CD4-positive, alpha-beta T cell treated with Interleukin-6 for 4 hours (primary cell): Measurements from ENCODE around the gene MBNL2.

Experiments
- DNase-seq: peaks from one replicate; pipeline ENCODE4 v3.0.0-alpha.2; 2020; ENCODE audit warnings: mixed read lengths

MBNL2 gene

GRCh38 chr13:97356592-97356991 lies 134.5 kb downstream of the MBNL2 start:
- DNase-seq, result no peak

DNA sequence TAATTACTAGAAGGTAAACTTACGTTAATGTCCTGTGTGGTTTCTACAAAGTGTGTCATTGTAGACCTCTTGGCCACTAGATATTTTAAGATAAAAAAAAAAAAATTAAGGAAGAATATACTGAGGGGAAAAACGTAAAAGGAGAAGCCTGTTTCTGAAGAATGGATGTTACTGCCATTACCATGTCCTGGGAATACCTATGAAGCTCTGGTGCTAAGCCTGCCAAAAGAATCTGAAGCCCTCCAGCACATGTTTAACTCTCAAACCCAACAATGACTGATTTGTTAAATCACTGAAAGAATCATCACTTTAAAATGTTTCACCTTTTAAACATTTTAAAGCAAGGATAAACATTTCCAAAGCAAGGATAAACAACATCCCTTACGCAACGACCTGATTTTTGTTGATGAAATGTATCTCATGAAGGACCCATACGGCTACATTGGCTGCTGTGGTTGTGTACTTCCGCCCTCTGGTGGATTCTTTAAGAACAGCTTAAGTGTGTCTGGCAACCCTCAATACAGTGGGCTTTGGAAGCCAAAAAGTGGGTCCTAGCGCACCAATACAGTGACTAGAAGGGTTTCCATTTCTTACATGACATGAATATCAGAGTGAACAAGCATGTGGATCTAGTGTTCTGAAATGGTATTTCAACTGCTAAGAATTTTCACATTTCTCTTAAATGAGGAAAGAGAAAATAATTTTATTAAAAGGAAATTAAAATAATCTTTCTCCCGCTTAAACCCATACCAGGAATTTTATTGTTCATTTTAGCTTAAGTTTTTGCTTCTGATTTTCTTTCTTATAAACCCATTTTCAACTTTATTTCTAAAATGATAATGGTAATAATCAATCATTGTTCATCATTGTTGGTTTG lies 137.3 kb downstream of the MBNL2 start:
- DNase-seq, result peak; percentile 48

- DNase-seq, result no peak
Observed at GRCh38 chr13:97360610-97361009, 138.5 kb downstream of the MBNL2 start.

GRCh38 chr13:97364031-97364430 lies 141.9 kb downstream of the MBNL2 start:
- DNase-seq, result no peak

DNA sequence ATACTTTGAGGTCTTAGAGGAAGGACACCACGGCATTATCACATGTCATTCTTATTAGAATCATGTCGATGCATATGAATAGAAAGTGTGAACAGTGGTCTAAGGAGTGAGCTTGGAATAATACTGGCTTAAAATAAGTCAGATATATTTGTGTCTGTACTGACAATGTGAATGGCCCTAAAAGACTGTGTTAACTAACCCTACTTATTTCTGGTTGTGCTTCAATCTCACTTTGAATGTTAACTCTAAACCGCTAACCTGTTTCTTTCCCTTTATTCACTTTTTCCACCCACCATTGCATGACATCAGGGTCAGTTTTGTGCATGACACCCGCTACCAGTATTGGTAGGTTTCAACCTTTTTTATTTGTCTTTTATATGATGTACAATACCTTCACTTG lies 142.7 kb downstream of the MBNL2 start:
- DNase-seq, result no peak

DNA sequence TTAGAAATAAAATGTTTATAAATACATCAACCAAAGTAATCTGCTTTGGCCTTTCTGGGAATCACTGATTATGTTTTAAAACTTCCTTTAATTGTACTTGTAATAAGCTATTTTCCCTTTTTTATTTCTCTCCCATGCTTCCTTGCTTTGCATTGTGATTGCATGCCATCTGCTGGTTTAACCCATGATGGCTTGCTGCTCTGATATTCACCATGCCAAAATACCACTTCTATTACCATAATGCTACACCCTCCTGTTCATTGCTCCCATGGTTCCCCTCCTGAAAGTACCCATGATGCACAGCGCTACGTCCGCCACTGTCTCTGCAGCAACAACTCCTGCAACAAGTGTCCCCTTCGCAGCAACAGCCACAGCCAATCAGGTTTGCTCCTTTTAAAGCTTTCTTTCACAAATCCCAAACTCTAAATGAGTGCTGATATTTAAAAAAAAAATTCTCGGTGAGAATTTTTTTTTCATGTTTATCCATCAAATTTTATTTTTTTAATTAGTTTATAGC lies 144.1 kb downstream of the MBNL2 start:
- DNase-seq, result no peak

GRCh38 chr13:97367016-97367822 lies 145.1 kb downstream of the MBNL2 start:
- DNase-seq, result no peak

DNA sequence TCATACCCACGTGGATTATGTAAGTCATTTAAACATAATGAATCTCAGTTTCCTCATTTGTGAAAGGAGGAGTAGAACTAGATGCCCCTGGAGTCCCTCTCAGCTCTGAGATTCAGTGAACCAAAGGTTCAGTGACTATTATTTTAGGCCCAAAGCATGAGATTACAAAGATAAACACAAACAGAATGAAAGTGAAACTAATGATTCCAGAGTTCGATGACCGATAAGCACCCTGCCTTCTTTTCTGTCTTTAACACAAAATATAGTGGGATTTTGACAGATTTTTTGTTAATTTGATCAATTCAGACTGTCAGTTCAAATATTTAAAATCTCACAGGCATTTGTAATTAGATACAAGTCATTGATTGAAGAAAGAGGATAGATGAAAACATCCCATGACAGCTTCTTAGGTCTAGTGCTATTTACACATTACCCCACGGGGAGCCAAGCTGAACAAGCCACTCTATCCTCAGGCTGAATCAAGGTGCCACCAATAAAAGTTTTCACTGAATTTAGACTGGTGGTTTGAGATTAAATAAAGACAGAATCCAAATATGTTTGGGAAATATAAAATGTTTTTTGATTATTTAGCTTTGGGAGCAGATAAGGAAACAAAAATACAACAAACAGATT lies 147.2 kb downstream of the MBNL2 start:
- no peak for DNase-seq

- DNase-seq, result no peak
Observed at GRCh38 chr13:97371486-97372109, 149.5 kb downstream of the MBNL2 start.

DNA sequence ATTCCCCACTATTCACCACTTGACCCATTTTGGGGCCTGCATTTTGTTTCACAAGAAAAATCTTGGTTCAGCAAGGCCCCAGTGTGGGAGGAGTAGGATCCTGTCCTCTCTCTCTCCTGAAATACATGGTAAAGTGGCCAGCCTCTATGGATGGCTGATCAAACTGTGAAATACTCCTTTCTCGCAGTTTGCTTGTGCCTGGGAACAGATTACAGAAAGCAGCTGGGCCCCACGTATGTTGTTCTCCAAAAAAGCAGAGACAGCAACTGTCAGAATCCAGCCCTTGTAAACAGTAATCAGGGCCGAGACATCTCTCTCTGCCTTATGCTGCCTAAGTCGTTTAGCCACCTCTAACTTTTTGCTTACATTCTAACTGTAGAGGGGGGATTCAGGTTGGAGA lies 150.8 kb downstream of the MBNL2 start:
- no peak for DNase-seq

DNA sequence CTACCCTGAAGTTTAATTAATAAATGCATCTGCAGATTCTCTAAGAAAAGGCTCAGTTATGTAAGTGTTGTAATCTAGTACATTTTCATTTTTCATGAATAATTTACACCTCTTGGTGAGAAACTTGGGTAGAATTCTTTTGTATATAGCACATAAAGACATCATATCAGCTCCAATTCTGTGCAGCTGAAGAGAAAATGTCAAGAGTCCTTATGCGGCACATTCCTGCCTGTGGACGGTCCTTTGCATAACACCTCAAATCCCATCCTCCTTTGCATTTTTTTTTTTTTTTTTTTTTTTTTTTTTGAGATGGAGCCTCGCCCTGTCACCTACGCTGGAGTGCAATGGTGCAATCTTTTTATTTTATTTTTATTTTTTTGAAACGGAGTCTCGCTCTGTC lies 151.7 kb downstream of the MBNL2 start:
- DNase-seq, result no peak

DNA sequence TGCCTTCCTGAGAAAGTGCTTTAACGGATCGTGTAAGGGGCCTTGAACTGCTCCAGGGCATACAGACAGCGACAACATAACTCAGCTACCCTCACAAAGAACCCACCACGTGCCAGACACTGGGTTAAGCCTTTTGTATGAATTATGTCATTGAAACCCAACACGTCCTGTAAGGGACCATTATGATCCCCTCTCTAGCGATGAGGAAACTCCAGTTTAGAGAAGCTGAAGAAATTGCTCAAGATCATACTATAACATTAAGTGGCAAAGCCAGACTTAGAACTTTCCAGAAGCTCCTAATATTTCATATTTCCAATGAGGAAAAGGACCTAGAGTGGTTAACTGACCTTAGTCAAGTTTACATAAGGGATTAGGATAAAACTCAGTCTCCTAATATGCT lies 154.8 kb downstream of the MBNL2 start:
- no peak for DNase-seq

GRCh38 chr13:97379386-97379785 lies 157.3 kb downstream of the MBNL2 start:
- DNase-seq, result no peak

DNA sequence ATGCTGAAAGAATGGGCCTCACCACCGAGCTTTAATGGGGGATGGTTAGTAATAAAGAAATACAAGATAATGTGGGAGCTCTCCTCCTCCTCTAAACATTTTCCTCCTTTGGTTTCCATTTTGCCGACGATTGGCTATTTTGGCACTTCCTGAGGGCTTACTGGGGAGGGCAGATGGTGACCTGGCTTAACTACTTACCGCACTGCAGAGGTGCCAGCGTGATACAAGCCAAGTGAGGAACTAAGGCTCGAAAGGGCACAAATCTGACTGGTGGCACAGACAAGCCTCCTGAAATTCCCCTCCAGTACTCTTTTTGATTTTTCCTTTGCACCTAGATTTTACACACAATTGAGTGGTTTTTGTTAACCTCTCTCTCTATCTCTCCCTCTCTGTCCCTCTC lies 158.6 kb downstream of the MBNL2 start:
- DNase-seq, result no peak

DNA sequence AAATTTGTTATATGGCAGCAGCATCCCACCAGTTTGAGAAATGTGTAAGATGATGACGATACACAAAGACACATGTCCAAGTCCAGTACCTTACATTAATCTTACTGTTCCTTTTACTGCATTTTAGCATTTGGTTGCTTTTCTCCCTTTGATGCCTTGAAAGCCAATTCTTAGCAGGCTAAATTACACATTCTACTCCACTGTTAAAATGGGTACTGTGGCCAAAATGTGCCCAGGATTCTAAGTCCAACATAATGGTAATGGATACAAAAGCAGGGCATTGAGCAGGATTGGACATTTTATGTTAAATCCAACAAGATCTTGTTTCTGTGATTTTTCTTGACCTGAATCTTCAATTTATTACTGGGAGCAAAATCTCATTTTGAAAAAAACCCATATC lies 159.1 kb downstream of the MBNL2 start:
- no peak for DNase-seq

DNA sequence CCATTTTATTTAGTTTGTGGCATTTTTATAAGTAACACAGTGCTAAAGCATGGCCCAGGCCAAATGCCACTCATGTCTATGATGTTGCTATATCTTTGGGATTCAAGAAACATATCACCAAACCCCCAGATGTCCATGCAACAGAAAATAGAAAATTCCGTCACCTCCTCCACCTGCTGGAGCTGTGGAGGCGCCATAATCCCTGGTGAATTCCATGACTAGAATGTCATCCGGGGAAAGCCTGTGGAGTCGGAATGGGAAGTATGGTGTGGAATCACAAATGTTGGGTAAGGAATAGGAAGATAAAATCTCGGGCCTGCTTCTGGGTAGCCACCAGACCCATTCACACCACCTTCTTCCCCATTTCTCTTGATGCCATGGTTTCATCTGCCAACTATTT lies 160.1 kb downstream of the MBNL2 start:
- no peak for DNase-seq

DNA sequence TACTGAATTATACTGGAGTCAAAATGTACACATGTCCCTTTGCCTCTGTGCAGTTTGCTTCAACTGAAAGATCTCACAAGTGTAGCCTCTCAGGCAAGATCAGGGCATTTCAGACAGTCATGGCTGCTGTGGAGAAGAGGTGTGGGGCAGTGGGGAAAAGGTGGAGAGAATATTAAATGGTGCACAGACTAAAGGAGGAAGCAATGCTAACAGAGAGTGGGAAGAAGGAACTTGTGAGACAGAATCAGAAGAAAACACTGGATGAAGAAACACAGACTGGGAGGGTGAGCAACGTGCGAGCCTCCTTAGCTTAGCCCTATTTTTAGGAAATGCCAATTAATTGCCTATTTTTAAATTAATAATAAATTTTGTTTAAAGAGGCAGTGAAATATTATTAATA lies 162.2 kb downstream of the MBNL2 start:
- no peak for DNase-seq

DNA sequence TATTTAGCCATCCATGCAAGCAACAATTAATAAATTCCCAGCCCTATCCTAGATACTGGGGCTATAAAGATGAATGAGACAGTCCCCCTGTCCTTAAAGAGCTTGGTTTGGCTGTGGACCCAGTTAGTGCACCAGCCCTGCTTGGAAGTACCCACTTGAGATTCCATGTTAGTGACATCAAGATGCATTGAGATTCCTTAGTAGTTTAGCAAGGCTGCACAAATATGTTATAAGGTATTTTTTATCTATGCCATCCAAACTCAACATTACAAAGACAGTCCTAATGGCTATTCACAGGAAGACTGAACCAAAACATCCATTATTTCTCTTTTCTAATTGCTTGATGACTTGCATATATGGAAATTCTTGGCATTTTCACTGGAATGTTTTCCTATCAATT lies 163.0 kb downstream of the MBNL2 start:
- no peak for DNase-seq

DNA sequence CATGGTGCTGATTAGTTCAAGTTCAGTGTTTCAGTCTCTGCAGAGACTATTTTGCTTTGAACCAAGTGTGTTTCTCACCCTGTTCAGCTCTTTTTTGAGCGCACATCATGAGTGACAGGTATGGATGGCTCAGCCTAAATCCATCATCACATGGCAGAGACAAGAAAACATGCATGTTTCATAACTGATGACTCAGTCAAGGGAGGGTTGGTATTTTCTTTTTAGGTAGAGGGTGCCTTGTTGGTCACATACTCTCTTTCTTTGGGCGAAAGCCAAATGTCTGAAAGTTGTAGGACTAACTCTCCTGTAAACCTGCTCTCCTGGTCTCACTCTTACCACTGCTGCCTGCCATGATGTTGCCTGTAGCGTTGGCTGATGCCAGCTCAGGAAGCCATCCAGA lies 163.7 kb downstream of the MBNL2 start:
- no peak for DNase-seq

GRCh38 chr13:97386801-97387484 lies 164.8 kb downstream of the MBNL2 start:
- DNase-seq, result peak; percentile 4

DNA sequence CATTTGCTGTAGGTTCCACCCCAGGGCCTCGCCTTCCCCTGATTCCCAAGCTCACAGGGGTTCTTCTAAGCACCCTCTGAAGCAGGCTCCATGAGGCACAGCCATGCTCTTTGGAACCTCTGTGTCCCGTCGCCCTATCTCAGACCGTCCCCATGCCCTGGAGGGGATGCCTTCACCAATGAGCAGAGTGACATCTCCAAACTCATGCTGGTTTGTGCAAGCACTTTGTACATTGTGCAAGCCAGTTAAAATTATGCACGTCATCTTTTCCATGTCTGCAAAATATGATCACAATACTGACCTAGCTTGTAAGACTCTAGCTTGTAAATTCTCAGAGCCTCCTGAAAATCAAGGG lies 165.3 kb downstream of the MBNL2 start:
- no peak for DNase-seq

DNA sequence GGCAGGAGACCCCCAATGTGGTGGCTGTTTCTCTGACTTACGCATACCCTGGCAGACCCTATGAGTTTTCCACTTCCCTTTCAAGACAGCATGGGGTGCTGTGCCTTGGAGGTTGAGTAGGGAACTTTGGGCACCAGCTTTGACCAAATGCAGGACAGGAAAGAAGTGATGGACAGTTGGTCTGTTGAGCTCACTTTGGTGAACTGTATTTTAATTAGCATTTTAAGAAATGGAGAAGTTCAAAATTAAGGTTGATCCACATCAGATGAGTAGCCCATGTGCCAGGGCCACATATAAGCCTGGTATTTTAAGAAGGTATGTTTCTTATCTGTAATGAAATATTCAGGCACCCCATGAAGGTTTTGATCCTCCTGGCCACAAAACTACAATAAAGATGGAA lies 165.8 kb downstream of the MBNL2 start:
- no peak for DNase-seq

DNA sequence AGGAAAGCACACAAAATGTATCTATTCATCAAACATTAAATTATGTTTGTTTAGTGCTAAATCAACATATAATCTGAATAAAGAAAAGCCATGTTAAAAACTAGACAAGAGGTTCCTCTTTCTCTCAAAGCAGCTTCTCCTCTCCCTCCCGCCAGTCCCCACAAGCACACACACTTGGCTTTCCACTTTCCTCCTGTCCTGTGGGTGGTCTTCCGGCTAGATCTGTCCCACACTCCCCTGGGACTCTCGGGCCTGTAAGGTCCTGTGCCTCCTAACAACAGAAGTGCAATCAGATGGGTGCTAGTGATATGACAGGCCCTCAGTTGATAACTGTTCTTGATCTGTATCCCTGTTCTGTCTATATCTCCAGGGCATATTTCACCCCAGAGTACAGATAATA lies 166.2 kb downstream of the MBNL2 start:
- no peak for DNase-seq
